H9 (cell line): ENCODE measurements around the gene UBN1. TPM values are rescaled to one million over a fixed set of nuclear protein-coding genes. Genes with fewer than 3 reads are reported as not detected.

Experiments
- DNase-seq: peaks from one replicate; pipeline ENCODE4 v3.0.0-alpha.2; 2017
- H2AFZ ChIP-seq: one replicate; pipeline ENCODE4 v1.6.1; 2013; ENCODE audit warnings: mild to moderate bottlenecking, low read length, control low read depth, moderate library complexity
- H2AK5ac ChIP-seq: 2 replicates; pipeline ENCODE4 v1.6.1; 2013; ENCODE audit warnings: low read length, control low read depth, mixed read lengths; ENCODE audit not compliant: insufficient read length
- H2BK120ac ChIP-seq: one replicate; pipeline ENCODE4 v1.6.1; 2013; ENCODE audit warnings: low read depth, mild to moderate bottlenecking, low read length, control low read depth, inconsistent platforms; ENCODE audit not compliant: poor library complexity, severe bottlenecking
- H2BK12ac ChIP-seq: 2 replicates; pipeline ENCODE4 v1.6.1; 2013; ENCODE audit warnings: low read length, control low read depth, mixed read lengths, low read depth; ENCODE audit not compliant: insufficient read length
- H2BK15ac ChIP-seq: 2 replicates; pipeline ENCODE4 v1.6.1; 2013; ENCODE audit warnings: low read depth, low read length, control low read depth
- H2BK20ac ChIP-seq: one replicate; pipeline ENCODE4 v1.6.1; 2013; ENCODE audit warnings: low read depth, mild to moderate bottlenecking, low read length, control low read depth, inconsistent platforms; ENCODE audit not compliant: poor library complexity, severe bottlenecking
- H2BK5ac ChIP-seq: 2 replicates; pipeline ENCODE4 v1.6.1; 2013; ENCODE audit warnings: low read length, control low read depth, mixed read lengths; ENCODE audit not compliant: insufficient read length
- H3K14ac ChIP-seq: 2 replicates; pipeline ENCODE4 v1.6.1; 2013; ENCODE audit warnings: low read length, control low read depth; ENCODE audit not compliant: insufficient read depth
- H3K18ac ChIP-seq: 2 replicates; pipeline ENCODE4 v1.6.1; 2013; ENCODE audit warnings: low read depth, mild to moderate bottlenecking, mixed read lengths, low read length, control low read depth; ENCODE audit not compliant: insufficient read length
- H3K23ac ChIP-seq: 2 replicates; pipeline ENCODE4 v1.6.1; 2013; ENCODE audit warnings: low read length, control low read depth, mixed read lengths, low read depth; ENCODE audit not compliant: insufficient read length
- H3K23me2 ChIP-seq: 2 replicates; pipeline ENCODE4 v1.6.1; 2013; ENCODE audit warnings: low read depth, mild to moderate bottlenecking, mixed read lengths, low read length, control low read depth; ENCODE audit not compliant: insufficient read length, poor library complexity, severe bottlenecking
- H3K27ac ChIP-seq: 2 replicates; pipeline ENCODE4 v1.5.1; 2013; ENCODE audit warnings: low read length, control low read depth, mixed read lengths, low read depth; ENCODE audit not compliant: insufficient read length
- H3K27me3 ChIP-seq: 2 replicates; pipeline ENCODE4 v1.6.1; 2013; ENCODE audit warnings: low read length, control low read depth, inconsistent platforms; ENCODE audit not compliant: insufficient read depth
- H3K4ac ChIP-seq: 2 replicates; pipeline ENCODE4 v1.6.1; 2013; ENCODE audit warnings: low read depth, mild to moderate bottlenecking, control low read depth, inconsistent platforms, low read length, moderate library complexity
- H3K4me1 ChIP-seq: 2 replicates; pipeline ENCODE4 v1.6.1; 2013; ENCODE audit warnings: low read length, control low read depth, inconsistent platforms; ENCODE audit not compliant: insufficient read depth
- H3K4me2 ChIP-seq: 2 replicates; pipeline ENCODE4 v1.6.1; 2013; ENCODE audit warnings: low read length, control low read depth, mixed read lengths; ENCODE audit not compliant: insufficient read length, insufficient read depth
- H3K56ac ChIP-seq: 2 replicates; pipeline ENCODE4 v1.6.1; 2013; ENCODE audit warnings: low read depth, mild to moderate bottlenecking, mixed read lengths, low read length, control low read depth; ENCODE audit not compliant: insufficient read length
- H3K79me1 ChIP-seq: 2 replicates; pipeline ENCODE4 v1.6.1; 2013; ENCODE audit warnings: low read depth, mild to moderate bottlenecking, moderate library complexity, low read length, control low read depth, inconsistent platforms; ENCODE audit not compliant: insufficient read depth, poor library complexity, severe bottlenecking
- H3K79me2 ChIP-seq: 2 replicates; pipeline ENCODE4 v1.6.1; 2013; ENCODE audit warnings: low read length, control low read depth, inconsistent platforms; ENCODE audit not compliant: insufficient read depth
- H3K9ac ChIP-seq: 2 replicates; pipeline ENCODE4 v1.6.1; 2013; ENCODE audit warnings: low read length, control low read depth, mixed read lengths; ENCODE audit not compliant: insufficient read length; ENCODE audit errors: extremely low read depth
- H3K9me3 ChIP-seq: one replicate; pipeline ENCODE4 v1.6.1; 2013; ENCODE audit warnings: low read depth, low read length, inconsistent platforms; ENCODE audit not compliant: control insufficient read depth
- H3T11ph ChIP-seq: one replicate; pipeline ENCODE4 v1.6.1; 2013; ENCODE audit warnings: mild to moderate bottlenecking, low read length, control low read depth, inconsistent platforms
- H4K20me1 ChIP-seq: one replicate; pipeline ENCODE4 v1.6.1; 2013; ENCODE audit not compliant: control insufficient read depth, insufficient read length, insufficient read depth
- H4K5ac ChIP-seq: 2 replicates; pipeline ENCODE4 v1.6.1; 2013; ENCODE audit warnings: low read depth, mild to moderate bottlenecking, mixed read lengths, low read length, control low read depth; ENCODE audit not compliant: insufficient read length
- H4K8ac ChIP-seq: replicated peaks from 2 replicates; pipeline ENCODE4 v1.6.1; 2013; ENCODE audit warnings: low read length, control low read depth, mixed read lengths, low read depth; ENCODE audit not compliant: insufficient read length
- H4K91ac ChIP-seq: 2 replicates; pipeline ENCODE4 v1.6.1; 2013; ENCODE audit warnings: low read depth, mild to moderate bottlenecking, moderate library complexity, mixed read lengths, low read length, control low read depth; ENCODE audit not compliant: insufficient read length
- H3K27ac Mint-ChIP-seq, 3 experiments: 2 replicates in 2 of 3; 3 replicates in 1 of 3; pipeline ENCODE4 v1.8.0; 2020 to 2021; ENCODE audit warnings: mixed read lengths in 3 of 3, mild to moderate bottlenecking in 1 of 3, moderate library complexity in 1 of 3
- H3K27me3 Mint-ChIP-seq: 2 replicates; pipeline ENCODE4 v1.8.0; 2021; ENCODE audit warnings: low read depth, mild to moderate bottlenecking, moderate library complexity, mixed read lengths
- H3K36me3 Mint-ChIP-seq, 3 experiments: 2 replicates in 2 of 3; 3 replicates in 1 of 3; pipeline ENCODE4 v1.8.0; 2020 to 2021; ENCODE audit warnings: low read depth in 3 of 3, mixed read lengths in 3 of 3; ENCODE audit not compliant: insufficient read depth in 1 of 3
- H3K4me1 Mint-ChIP-seq, 2 experiments: 2 replicates each; pipeline ENCODE4 v1.8.0; 2020; ENCODE audit warnings: mixed read lengths in 2 of 2
- H3K4me3 Mint-ChIP-seq, 2 experiments: 2 replicates in 1 of 2; 3 replicates in 1 of 2; pipeline ENCODE4 v1.8.0; 2020 to 2021; ENCODE audit warnings: mild to moderate bottlenecking in 2 of 2, mixed read lengths in 2 of 2, moderate library complexity in 1 of 2
- H3K9me3 Mint-ChIP-seq, 2 experiments: 2 replicates in 1 of 2; 3 replicates in 1 of 2; pipeline ENCODE4 v1.8.0; 2020; ENCODE audit warnings: mild to moderate bottlenecking in 2 of 2, mixed read lengths in 2 of 2, moderate library complexity in 1 of 2
- WGBS: extraction: QIAGEN DNeasy Blood & Tissue Kit; methylation state at CpG from one replicate; pipeline ENCODE4 v1.1.7; 2013; ENCODE audit warnings: missing lambda C conversion rate, low lambda C conversion rate, mixed read lengths; ENCODE audit not compliant: insufficient read length; ENCODE audit errors: extremely low coverage; 5-methylcytosine and 5-hydroxymethylcytosine counted together
- total RNA-seq: library from RNA; stranded (reverse); gene quantifications from 2 replicates; pipeline ENCODE4 v1.2.1, GENCODE V29; 2021
- TF ChIP-seq, protein P1 (sequence below): fragments of 200-600 bp; sonication (generic); conservative IDR thresholded peaks from 3 replicates; pipeline ENCODE4 v1.8.0; 2021; ENCODE audit warnings: antibody characterized with exemption, mild to moderate bottlenecking

UBN1 gene
- total RNA-seq, 1 experiment from 2014 or later: 55.2 TPM

DNA sequence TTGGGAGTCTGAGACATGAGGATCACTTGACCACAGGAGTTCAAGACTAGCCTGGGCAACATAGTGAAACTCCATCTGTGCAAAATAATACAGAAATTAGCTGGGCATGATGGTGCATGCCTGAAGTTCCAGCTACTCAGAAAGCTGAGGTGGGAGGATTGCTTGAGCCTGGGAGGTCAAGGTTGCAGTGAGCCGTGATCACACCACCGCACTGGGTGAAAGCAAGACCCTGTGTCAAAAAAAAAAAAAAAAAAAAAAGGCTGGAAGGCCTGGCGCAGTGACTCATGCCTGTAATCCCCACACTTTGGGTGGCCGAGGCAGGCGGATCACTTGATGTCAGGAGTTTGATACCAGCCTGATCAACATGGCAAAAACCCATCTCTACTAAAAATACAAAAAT, 8.1 kb downstream of the UBN1 start:
- Histone ChIP-seq H4K8ac (no peak overlapping the region), H2BK5ac (no peak overlapping the region), H2BK120ac (no peak overlapping the region), H3K27me3 (no peaks in the 10 kb centered on the region), H2BK20ac (no peak overlapping the region), H3K27ac (no peak overlapping the region), H3K4ac (no peak overlapping the region), H3K4me2 (no peak overlapping the region), H3K14ac (no peak overlapping the region), H3K23ac (no peak overlapping the region), H4K5ac (no peak overlapping the region), H4K20me1 (no peaks in the 10 kb centered on the region), H2BK15ac (no peak overlapping the region), H3K18ac (no peak overlapping the region), H3K4me1 (no peaks in the 10 kb centered on the region), H4K91ac (no peak overlapping the region), H3K9ac (no peak overlapping the region), H2AK5ac (no peak overlapping the region), H3T11ph (no peak overlapping the region), H2AFZ (no peak overlapping the region), H3K23me2 (no peaks in the 10 kb centered on the region), H3K9me3 (no peaks in the 10 kb centered on the region), H3K79me2 (peaks cover 6% of the 10 kb centered on the region; the same call in 1 of the 2 replicates), H3K56ac (no peak overlapping the region), H2BK12ac (no peak overlapping the region), H3K79me1 (peaks cover 6% of the 10 kb centered on the region)
- peaks cover 39 to 67% (median 65%) of the 10 kb centered on the region in 3 experiments; a peak in 6 of 7 replicates for H3K36me3 Mint-ChIP-seq
- H3K27me3 Mint-ChIP-seq: no peaks in the 10 kb centered on the region
- peaks cover under 1 to 4% of the 10 kb centered on the region in 2 experiments; a peak in 2 of 4 replicates for H3K4me1 Mint-ChIP-seq
- TF ChIP-seq, protein P1, sequence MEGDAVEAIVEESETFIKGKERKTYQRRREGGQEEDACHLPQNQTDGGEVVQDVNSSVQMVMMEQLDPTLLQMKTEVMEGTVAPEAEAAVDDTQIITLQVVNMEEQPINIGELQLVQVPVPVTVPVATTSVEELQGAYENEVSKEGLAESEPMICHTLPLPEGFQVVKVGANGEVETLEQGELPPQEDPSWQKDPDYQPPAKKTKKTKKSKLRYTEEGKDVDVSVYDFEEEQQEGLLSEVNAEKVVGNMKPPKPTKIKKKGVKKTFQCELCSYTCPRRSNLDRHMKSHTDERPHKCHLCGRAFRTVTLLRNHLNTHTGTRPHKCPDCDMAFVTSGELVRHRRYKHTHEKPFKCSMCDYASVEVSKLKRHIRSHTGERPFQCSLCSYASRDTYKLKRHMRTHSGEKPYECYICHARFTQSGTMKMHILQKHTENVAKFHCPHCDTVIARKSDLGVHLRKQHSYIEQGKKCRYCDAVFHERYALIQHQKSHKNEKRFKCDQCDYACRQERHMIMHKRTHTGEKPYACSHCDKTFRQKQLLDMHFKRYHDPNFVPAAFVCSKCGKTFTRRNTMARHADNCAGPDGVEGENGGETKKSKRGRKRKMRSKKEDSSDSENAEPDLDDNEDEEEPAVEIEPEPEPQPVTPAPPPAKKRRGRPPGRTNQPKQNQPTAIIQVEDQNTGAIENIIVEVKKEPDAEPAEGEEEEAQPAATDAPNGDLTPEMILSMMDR: no peak
- H3K9me3 Mint-ChIP-seq: no peaks in the 10 kb centered on the region
- DNase-seq: no peak
- WGBS: no CpG with 5 or more reads among the region's 5 CpGs
- H3K4me3 Mint-ChIP-seq: no peak overlapping the region
- no peak overlapping the region for H3K27ac Mint-ChIP-seq
